A549 (cell line): Measurements from ENCODE around the gene CHST15.

Source experiments
- CBX2 ChIP-seq: fragments of 200-600 bp; sonication (generic); IDR thresholded peaks from 2 replicates; pipeline ENCODE4 v1.6.1; 2016; ENCODE audit warnings: low read depth, mild to moderate bottlenecking, borderline replicate concordance
- CEBPB ChIP-seq, 2 experiments: fragments of >200 bp in 1 of 2; sonication (Bioruptor Twin) in 1 of 2; formaldehyde crosslinking in 1 of 2; IDR thresholded peaks; 2 replicates each; pipeline ENCODE4 v1.6.1; 2012 to 2016
- EP300 ChIP-seq, 2 experiments: fragments of >200 bp; sonication (Bioruptor Twin); formaldehyde crosslinking; IDR thresholded peaks; 2 replicates in 1 of 2; 3 replicates in 1 of 2; pipeline ENCODE4 v1.6.1; 2016 to 2017
- ESRRA ChIP-seq: fragments of 150-350 bp; IDR thresholded peaks from 2 replicates; pipeline ENCODE4 v1.6.1; 2014; ENCODE audit warnings: mild to moderate bottlenecking, low read length, borderline replicate concordance
- HEYL ChIP-seq: fragments of 250-450 bp; sonication (Bioruptor Pico); IDR thresholded peaks from 2 replicates; pipeline ENCODE4 v1.8.0; 2021; ENCODE audit warnings: mild to moderate bottlenecking, moderate library complexity
- HOXA7 ChIP-seq: fragments of 250-450 bp; sonication (Bioruptor Pico); IDR thresholded peaks from 2 replicates; pipeline ENCODE4 v1.5.0; 2020; ENCODE audit warnings: mild to moderate bottlenecking, moderate library complexity
- MAFK ChIP-seq: fragments of 450-650 bp; IDR thresholded peaks from 2 replicates; pipeline ENCODE4 v1.6.1; 2014; ENCODE audit not compliant: partially characterized antibody
- MAZ ChIP-seq: fragments of 150-350 bp; IDR thresholded peaks from 2 replicates; pipeline ENCODE4 v1.6.1; 2014; ENCODE audit warnings: antibody characterized with exemption, low read depth, low read length, borderline replicate concordance
- MYC ChIP-seq: IDR thresholded peaks from 2 replicates; pipeline ENCODE4 v1.6.1; 2012; ENCODE audit warnings: mild to moderate bottlenecking, inconsistent platforms, low read length, improper control_type of control experiment, borderline replicate concordance
- POLR2A ChIP-seq: IDR thresholded peaks from 2 replicates; pipeline ENCODE4 v1.6.1; 2012; ENCODE audit warnings: mild to moderate bottlenecking, low read length
- SREBF2 ChIP-seq: fragments of 450-650 bp; IDR thresholded peaks from 2 replicates; pipeline ENCODE4 v1.6.1; 2014; ENCODE audit warnings: mild to moderate bottlenecking, moderate library complexity
- ZC3H11A ChIP-seq: fragments of 450-650 bp; IDR thresholded peaks from 2 replicates; pipeline ENCODE4 v1.6.1; 2014; ENCODE audit warnings: antibody characterized with exemption, mild to moderate bottlenecking
- TF ChIP-seq, protein P1 (sequence below): fragments of >200 bp; sonication (Bioruptor Twin); formaldehyde crosslinking; IDR thresholded peaks from 3 replicates; pipeline ENCODE4 v1.5.1; 2016

DNA sequence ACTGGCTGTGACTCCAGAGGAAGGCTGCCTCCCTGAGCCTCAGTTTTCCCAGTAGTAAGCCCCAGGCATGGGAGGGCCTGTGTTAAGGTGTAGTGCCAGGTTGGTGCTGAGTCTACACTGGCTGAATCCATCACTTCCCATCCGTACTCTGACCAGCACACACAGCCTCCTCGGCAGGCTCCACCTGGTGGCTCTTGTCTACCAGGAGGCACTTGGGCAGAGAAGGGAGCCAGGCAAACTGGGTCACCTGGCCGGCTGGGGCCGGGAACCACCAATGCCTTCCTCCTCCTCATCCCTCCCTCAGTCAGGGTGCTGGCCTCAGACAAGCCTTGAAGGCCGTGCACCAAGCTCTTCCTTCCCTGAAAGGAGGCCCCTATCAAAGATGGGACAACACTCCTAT, 75.7 kb downstream of the CHST15 start:
- TF ChIP-seq, protein P1, sequence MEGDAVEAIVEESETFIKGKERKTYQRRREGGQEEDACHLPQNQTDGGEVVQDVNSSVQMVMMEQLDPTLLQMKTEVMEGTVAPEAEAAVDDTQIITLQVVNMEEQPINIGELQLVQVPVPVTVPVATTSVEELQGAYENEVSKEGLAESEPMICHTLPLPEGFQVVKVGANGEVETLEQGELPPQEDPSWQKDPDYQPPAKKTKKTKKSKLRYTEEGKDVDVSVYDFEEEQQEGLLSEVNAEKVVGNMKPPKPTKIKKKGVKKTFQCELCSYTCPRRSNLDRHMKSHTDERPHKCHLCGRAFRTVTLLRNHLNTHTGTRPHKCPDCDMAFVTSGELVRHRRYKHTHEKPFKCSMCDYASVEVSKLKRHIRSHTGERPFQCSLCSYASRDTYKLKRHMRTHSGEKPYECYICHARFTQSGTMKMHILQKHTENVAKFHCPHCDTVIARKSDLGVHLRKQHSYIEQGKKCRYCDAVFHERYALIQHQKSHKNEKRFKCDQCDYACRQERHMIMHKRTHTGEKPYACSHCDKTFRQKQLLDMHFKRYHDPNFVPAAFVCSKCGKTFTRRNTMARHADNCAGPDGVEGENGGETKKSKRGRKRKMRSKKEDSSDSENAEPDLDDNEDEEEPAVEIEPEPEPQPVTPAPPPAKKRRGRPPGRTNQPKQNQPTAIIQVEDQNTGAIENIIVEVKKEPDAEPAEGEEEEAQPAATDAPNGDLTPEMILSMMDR, result no peak
- TF ChIP-seq CEBPB (IDR thresholded peaks at IDR 0.05) (no peak), EP300 (IDR thresholded peaks at IDR 0.05) (no peak), ZC3H11A (no peak), SREBF2 (no peak), MYC (no peak), POLR2A (no peak), MAZ (no peak), ESRRA (no peak), MAFK (no peak), CBX2 (no peak), HOXA7 (CRISPR knock-in tag) (no peak), HEYL (no peak)
